ENCODE data around the gene MAGI2. TPM values are rescaled to one million over a fixed set of nuclear protein-coding genes. Genes with fewer than 3 reads are reported as not detected.

MAGI2 gene
- total RNA-seq, 1 experiment from 2014 or later: 14.3 TPM

DNA sequence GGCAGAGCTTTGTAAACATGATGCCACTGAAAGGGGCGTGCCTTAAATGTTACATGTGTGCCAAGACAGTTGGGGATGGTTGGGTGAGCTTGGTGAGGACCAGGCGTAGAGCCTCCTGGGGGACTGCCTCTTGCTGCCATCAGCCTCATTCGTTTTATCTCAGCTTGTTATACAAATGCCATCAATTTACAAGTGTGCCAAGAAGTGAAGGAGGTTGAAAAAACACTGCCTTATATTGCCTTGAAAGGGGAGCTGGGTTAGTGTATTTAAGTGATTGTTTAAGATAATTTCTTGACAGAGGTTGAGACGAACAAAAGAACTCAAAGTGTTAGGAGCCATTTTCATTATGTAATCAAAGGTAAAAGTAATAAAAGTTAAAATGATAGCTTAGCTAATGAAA lies 1300.2 kb downstream of the MAGI2 start:
- H3K36me3 Mint-ChIP-seq (ENCODE audit: insufficient read depth in 1 of 3, low read depth in 3 of 3): peaks cover 0 to 4% (median 3%) of the 10 kb centered on the region in 3 experiments; a peak in 1 of 7 replicates
- no peaks in the 10 kb centered on the region for H3K79me1 ChIP-seq (ENCODE audit: insufficient read depth, low read depth, low read length, poor library complexity, severe bottlenecking)

More for the DNA sequence above, 1300.2 kb downstream of the MAGI2 start:
- no peak overlapping the region for H3K27ac ChIP-seq (ENCODE audit: insufficient read length, low read depth, low read length)
- no peak overlapping the region for H2AK5ac ChIP-seq (ENCODE audit: insufficient read length, low read length)
- no peaks in the 10 kb centered on the region for H3K23me2 ChIP-seq (ENCODE audit: insufficient read length, low read depth, low read length, poor library complexity, severe bottlenecking)
- no peak overlapping the region for H2AFZ ChIP-seq (ENCODE audit: low read length)
- TF ChIP-seq, protein P1, sequence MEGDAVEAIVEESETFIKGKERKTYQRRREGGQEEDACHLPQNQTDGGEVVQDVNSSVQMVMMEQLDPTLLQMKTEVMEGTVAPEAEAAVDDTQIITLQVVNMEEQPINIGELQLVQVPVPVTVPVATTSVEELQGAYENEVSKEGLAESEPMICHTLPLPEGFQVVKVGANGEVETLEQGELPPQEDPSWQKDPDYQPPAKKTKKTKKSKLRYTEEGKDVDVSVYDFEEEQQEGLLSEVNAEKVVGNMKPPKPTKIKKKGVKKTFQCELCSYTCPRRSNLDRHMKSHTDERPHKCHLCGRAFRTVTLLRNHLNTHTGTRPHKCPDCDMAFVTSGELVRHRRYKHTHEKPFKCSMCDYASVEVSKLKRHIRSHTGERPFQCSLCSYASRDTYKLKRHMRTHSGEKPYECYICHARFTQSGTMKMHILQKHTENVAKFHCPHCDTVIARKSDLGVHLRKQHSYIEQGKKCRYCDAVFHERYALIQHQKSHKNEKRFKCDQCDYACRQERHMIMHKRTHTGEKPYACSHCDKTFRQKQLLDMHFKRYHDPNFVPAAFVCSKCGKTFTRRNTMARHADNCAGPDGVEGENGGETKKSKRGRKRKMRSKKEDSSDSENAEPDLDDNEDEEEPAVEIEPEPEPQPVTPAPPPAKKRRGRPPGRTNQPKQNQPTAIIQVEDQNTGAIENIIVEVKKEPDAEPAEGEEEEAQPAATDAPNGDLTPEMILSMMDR (conservative IDR thresholded peaks at IDR 0.05): no peak
- no peak overlapping the region for H3K18ac ChIP-seq (ENCODE audit: insufficient read length, low read depth, low read length)
- H3K9me3 Mint-ChIP-seq: no peaks in the 10 kb centered on the region
- no peak overlapping the region for H2BK20ac ChIP-seq (ENCODE audit: low read depth, low read length, poor library complexity, severe bottlenecking)
- H4K5ac ChIP-seq (ENCODE audit: insufficient read length, low read depth, low read length): no peak overlapping the region
- H2BK15ac ChIP-seq (ENCODE audit: low read depth, low read length): no peak overlapping the region
- H3K9ac ChIP-seq (ENCODE audit: extremely low read depth, insufficient read length, low read length): no peak overlapping the region
- H3K27me3 ChIP-seq (ENCODE audit: insufficient read depth, low read length): no peaks in the 10 kb centered on the region
- no peak overlapping the region for H4K91ac ChIP-seq (ENCODE audit: insufficient read length, low read depth, low read length)
- H3K27ac Mint-ChIP-seq: no peak overlapping the region; a peak in 1 of 7 replicates
- peaks cover 8% of the 10 kb centered on the region; the same call in 1 of the 2 replicates for H3K4me1 ChIP-seq (ENCODE audit: insufficient read depth, low read length)
- peaks cover 1% of the 10 kb centered on the region; the same call in 1 of the 2 replicates for H3K27me3 Mint-ChIP-seq (ENCODE audit: low read depth)
- no peaks in the 10 kb centered on the region for H3K79me2 ChIP-seq (ENCODE audit: insufficient read depth, low read length)
- H3K4me1 Mint-ChIP-seq: peaks cover 27% of the 10 kb centered on the region in 2 experiments
- H4K8ac ChIP-seq (replicated peaks; ENCODE audit: insufficient read length, low read depth, low read length): no peak overlapping the region
- H3T11ph ChIP-seq (ENCODE audit: low read length): no peak overlapping the region
- no peak overlapping the region for H2BK12ac ChIP-seq (ENCODE audit: insufficient read length, low read depth, low read length)
- no peaks in the 10 kb centered on the region for H3K9me3 ChIP-seq (ENCODE audit: control insufficient read depth, low read depth, low read length)
- H2BK120ac ChIP-seq (ENCODE audit: low read depth, low read length, poor library complexity, severe bottlenecking): no peak overlapping the region
- H3K14ac ChIP-seq (ENCODE audit: insufficient read depth, low read length): no peak overlapping the region
- no peaks in the 10 kb centered on the region for H4K20me1 ChIP-seq (ENCODE audit: control insufficient read depth, insufficient read depth, insufficient read length)
- H2BK5ac ChIP-seq (ENCODE audit: insufficient read length, low read length): no peak overlapping the region
- H3K56ac ChIP-seq (ENCODE audit: insufficient read length, low read depth, low read length): no peak overlapping the region
- H3K23ac ChIP-seq (ENCODE audit: insufficient read length, low read depth, low read length): no peak overlapping the region
- DNase-seq: no peak
- H3K4ac ChIP-seq (ENCODE audit: low read depth, low read length): no peak overlapping the region
- WGBS (ENCODE audit: extremely low coverage, insufficient read length, low lambda C conversion rate): no CpG with 5 or more reads among the region's 4 CpGs
- no peak overlapping the region for H3K4me2 ChIP-seq (ENCODE audit: insufficient read depth, insufficient read length, low read length)
- no peak overlapping the region for H3K4me3 Mint-ChIP-seq
